ENCODE results near the gene SMPX.
"Not testable (repeated sequence)": the region's sequence is repeated elsewhere in the genome, so short reads cannot be mapped to it uniquely, and the experiment has no call there.

SMPX gene

GRCh38 chrX:21757960-21758359 is at the start of gene SMPX:
TSS of gene SMPX (minus strand) at chrX:21758116. CDS start at chrX:21754290, 3,826 bp downstream.
- DNase-seq: no peak

DNA sequence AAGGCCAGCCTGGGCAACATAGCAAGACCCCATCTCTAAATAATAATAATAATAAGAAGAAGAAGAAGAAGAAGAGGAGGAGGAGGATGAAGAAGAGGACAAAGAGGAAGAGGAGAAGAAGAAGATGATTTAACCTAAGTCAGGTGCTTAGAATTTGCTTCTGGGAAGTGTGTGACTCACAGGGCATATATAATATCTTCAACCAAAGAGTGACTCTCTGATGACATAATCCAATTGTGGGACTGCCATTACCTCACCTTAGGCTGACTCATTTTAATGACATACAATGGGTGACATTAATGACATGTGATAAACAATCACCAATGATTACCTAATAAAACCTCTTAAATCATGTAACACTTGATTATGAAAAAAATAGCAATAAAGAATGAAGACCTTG is 48.8 kb upstream of the SMPX start:
- DNase-seq: no peak

GRCh38 chrX:21802839-21803238 is 44.9 kb upstream of the SMPX start:
- no peak for DNase-seq

GRCh38 chrX:21802054-21802670 is 44.2 kb upstream of the SMPX start:
- DNase-seq: no peak

DNA sequence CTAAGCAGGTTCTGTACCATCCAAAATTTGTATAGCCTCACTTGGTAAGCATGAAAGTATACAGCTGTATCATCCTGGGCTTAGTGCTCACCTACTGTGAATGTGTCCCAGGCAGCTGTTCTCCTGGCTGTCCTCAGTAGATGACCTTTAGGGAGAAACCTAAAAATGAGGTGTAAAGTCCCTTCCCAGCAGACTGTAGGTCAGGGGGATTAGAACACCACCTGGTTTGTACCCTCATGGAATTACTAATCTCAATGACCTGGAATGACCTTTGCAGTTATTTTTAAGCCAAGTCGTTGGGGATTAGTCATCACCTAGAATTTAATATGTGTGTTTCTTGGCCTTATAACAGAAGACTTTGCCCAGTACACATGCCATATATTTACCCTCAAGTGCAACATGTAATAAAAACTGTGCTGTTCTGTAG is 42.4 kb upstream of the SMPX start:
- DNase-seq: no peak

DNA sequence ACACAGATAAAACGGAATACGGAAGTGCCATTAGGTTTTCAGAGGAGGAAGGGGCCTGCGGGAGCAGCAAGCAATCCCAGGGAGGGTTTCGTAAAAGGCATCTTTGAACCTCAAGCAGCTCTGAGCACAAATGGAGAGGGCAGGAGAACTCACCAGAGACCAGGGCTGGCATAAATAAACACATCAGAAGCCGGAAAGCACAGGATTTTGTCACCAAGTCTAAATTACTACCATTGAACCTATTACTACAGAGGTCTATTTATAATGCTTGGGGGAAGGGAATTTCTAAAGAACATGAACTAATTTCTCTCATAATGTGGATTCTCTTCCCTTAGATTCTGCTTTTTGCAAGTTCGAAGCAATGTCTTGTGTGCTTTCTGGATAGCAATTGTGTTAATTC is 41.9 kb upstream of the SMPX start:
- no peak for DNase-seq

GRCh38 chrX:21798677-21799219 is 40.8 kb upstream of the SMPX start:
- no peak for DNase-seq

DNA sequence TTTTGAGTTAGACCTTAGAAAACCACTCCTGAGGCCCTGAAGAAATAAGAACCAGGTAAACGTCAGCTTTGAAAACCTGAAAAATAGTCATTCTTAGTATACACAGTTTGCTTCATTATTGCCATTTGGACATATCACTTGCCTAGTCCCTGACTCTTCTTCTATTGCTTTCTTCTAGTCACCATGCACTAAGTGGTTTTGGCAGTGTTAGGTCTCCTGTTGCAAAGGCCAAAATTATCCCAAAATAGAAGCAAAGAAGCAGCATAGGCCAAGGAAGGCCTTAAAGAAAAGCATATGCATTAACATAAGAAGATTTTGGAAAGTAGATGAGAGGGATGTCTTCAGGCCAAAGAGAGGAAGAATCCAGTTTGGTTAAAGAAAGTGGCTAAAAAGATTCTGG is 24.1 kb upstream of the SMPX start:
- no peak for DNase-seq

GRCh38 chrX:21781525-21781924 is 23.6 kb upstream of the SMPX start:
- no peak for DNase-seq

DNA sequence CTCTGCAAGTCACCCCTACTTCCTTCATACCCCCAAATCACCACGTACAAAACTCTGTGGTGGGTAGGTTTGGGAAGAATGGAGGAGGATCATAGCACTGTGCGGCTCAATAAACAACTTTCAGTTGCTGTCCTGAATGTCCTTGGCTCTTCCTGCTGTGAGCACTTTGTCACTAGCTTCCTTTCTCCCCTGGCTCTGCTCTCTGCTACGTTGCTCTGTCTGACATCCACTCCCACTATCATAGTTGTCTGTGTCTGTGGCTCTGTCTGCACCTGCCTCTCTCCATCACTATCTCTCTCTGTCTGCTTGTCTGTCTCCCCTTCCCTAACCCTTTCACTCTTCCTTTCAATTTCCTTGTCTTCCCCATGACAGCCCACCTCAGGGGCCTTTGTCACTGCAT is 21.2 kb upstream of the SMPX start:
- no peak for DNase-seq

DNA sequence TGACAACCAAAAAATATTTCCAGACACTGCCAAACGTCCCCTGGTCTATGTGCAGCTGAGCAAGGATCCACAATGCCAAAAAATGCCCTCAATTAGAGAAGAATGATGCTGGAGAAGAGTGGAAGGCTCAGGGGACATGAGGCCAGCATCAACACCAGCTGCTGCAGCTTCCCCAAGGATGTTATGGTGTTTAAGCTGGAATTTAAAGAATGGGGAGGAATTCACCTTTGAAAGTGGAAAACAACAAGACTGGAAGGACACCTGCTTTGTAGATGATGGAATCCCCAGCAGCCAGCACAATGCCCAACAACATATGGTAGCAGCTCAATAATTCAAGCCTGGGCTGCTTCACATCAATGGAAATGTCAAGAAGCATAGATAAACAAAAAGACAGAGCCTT is 20.3 kb upstream of the SMPX start:
- no peak for DNase-seq

- DNase-seq: not testable (repeated sequence)
Observed at GRCh38 chrX:21775128-21775527, 17.2 kb upstream of the SMPX start.

DNA sequence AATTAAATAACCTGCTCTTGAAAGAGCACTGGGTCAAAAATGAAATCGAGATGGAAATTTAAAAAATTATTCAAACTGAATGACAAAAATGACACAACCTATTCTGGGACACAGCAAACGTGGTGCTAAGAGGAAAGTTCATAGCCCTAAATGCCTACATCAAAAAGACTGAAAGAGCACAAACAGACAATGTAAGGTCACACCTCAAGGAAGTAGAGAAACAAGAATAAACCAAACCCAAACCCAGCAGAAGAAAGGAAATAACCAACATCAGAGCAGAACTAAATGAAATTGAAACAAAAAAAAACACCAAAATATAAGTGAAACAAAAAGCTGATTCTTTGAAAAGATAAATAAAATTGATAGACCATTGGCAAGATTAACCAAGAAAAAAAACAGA is 15.1 kb upstream of the SMPX start:
- DNase-seq: not testable (repeated sequence)

- no peak for DNase-seq
Observed at GRCh38 chrX:21770631-21771321, 12.9 kb upstream of the SMPX start.

DNA sequence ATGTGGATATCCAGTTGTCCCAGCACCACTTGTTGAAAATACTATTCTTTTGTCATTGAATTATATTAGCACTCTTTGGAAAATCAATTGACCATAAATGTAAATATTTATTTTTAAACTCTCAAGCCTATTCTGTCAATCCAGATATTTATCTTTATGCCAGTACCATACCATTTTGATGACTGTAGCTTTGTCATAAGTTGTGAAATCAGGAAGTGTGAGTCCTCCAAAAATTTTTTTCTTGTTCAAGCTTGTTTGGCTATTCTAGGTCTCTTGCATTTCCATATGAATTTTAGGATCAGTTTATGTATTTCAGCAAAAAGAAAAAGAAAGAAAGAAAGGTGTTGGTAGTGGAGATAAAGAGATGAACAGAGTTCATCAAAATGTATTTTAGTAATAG is 8.2 kb upstream of the SMPX start:
- no peak for DNase-seq

DNA sequence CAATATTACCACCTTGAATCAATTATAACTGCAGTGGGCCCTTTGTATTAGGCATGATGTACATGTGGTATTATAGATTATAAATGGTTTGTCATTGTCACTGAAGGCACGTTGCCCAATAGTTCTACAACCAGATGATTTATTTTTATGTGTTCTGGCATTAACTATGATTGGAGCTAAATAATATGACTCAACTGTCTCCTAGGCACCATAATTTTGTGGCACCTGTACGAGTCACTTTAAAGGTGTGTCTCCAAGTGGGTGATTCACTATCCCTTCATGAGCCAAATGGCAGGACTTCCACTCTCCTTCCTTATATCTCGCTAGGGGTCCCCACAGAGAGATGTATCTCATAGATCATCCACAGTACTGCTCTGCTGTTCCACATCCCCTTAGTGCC is 6.1 kb upstream of the SMPX start:
- DNase-seq: no peak

GRCh38 chrX:21758488-21758887 is 572 bp upstream of the SMPX start:
- no peak for DNase-seq

DNA sequence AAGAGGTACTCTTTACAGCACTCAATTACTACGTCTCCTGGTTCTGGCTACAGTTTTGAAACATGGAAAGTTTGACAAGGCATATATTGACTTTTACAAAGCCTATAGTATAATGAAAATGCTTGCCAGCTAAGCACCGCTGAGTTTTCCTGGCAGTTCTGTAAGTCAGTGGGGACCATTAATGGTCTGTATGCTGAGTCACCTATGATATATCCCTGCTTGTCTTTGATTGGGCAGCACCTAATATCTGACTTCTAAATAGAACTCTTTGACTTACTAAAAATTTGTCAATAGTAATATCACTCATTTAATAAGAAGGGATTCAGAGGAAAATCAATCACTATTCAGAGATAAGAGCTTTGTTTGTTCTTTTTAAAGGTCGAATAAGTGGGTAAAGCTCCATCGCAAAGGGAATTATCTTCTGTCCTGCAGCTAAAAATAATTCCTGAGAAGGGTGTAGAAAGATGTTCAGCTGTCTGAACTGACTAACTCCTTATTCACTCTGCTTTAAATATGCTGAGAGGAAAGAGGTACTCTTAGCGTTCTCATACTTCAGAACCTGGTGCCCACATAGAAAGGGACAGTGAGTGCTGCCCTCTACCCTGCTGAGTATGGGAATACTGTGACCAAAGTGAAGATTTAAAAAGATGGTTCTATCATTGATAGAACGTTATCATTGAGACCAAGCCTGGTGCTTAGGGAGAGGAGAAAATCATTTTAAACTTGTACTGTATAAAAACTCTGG is 959 bp downstream of the SMPX start:
- no peak for DNase-seq

- no peak for DNase-seq
Observed at GRCh38 chrX:21749924-21750323, 8.0 kb downstream of the SMPX start.

DNA sequence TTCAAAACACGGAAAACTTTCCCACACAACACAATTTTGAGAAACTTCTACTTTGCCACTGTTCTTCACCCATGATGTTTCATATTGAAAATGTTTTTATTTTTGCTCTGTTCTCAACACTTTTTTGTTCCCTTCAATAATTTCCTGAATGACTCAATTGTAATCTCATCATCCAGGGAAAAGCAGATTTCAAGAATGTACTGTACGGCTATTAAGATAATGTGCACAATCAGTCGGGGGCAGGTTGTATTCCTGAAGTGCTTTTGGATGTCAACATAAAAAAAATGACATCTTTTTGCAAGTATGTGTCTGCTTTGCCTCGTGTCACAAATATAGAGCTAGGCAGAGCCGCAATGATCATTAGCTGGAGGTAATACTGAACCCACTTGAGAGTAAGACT is 9.7 kb downstream of the SMPX start:
- DNase-seq: no peak

- peak; percentile 44 for DNase-seq
Observed at GRCh38 chrX:21747558-21747957, 10.4 kb downstream of the SMPX start.

- no peak for DNase-seq
Observed at GRCh38 chrX:21745756-21746155, 12.2 kb downstream of the SMPX start.

GRCh38 chrX:21744721-21745120 is 13.2 kb downstream of the SMPX start:
- DNase-seq: no peak

GRCh38 chrX:21744060-21744459 is 13.9 kb downstream of the SMPX start:
- DNase-seq: no peak

All from eye (tissue), 1 donor.